ENCODE measurements around the gene ZSWIM1. TPM values are rescaled to one million over a fixed set of nuclear protein-coding genes. Genes with fewer than 3 reads are reported as not detected.
A peak's percentile ranks its signal among the peaks of the same experiment; 100 is the strongest.

Gene ZSWIM1
- total and polyA plus RNA-seq, 2 of the 13 experiments (the other 11 are each of a cell fraction or from before 2014, with no cell fraction given), result 9.5 to 11.7 TPM

DNA sequence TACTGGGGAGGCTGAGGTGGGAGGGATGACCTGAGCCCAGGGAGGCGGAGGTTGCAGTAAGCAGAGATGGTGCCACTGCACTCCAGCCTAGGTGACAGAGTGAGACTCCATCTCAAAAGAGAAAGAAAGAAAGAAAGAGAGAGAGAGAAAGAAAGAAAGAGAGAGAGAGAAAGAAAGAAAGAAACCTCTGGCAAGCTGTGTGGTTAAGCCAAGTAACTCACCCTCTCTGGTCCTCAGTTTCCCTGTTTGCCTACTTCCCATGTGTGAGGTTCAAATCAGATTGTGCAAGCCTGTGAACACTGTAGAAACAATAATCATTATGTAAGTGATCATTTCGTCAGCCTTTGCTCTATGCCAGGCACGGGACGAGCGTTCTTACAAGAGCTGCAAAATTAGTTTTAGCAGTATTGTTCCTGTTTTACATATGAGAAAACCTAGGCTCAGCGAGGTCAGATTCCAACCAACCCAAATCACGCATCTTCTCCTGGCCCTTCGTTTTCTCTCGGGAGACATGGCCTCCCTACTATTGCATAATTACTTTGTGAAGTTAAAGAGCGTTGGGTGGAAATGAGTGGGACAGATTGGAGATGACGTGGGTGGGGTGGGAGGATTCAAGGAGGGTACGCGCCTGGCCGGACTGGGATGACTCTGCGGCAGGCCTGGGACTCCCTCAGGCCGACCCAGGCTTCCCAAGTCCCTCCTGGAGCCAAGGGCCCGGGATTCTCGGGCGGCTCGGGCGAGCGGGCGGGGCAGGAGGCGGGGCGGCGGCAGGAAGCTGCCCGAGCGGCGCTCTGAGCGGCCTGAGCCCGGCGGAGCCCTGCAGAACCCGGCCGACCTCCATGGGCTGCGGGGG lies 47.8 kb upstream of the ZSWIM1 start, which contains the start of gene SNX21 (continued):
- TF ChIP-seq SIX1 (CRISPR knock-in tag; IDR thresholded peaks at IDR 0.05; ENCODE audit: borderline replicate concordance) (no peak), SSRP1 (CRISPR knock-in tag; IDR thresholded peaks at IDR 0.05) (peak; percentile 87), HDAC6 (IDR thresholded peaks at IDR 0.05; ENCODE audit: low read depth, low read length) (no peak), ZBTB38 (CRISPR knock-in tag; IDR thresholded peaks at IDR 0.05) (no peak), FOXO1 (CRISPR knock-in tag; IDR thresholded peaks at IDR 0.05) (no peak), ZNF549 (CRISPR knock-in tag; IDR thresholded peaks at IDR 0.05) (peak; percentile 76; the same call in 1 of the 2 replicates), ZNF367 (CRISPR knock-in tag; IDR thresholded peaks at IDR 0.05; ENCODE audit: borderline replicate concordance) (no peak), ZNF253 (CRISPR knock-in tag; IDR thresholded peaks at IDR 0.05; ENCODE audit: borderline replicate concordance) (no peak), ZNF12 (CRISPR knock-in tag; IDR thresholded peaks at IDR 0.05) (peak; percentile 7; the same call in 1 of the 2 replicates), NCOR1 (IDR thresholded peaks at IDR 0.05; ENCODE audit: borderline replicate concordance, low read length) (peak; percentile 46; the same call in 1 of the 2 replicates), FOXA3 (CRISPR knock-in tag; IDR thresholded peaks at IDR 0.05) (peak; percentile 27), ZSCAN25 (CRISPR knock-in tag; IDR thresholded peaks at IDR 0.05) (0 out of 2 replicates have a peak, but pooled peaks have one; percentile 16), SMAD9 (CRISPR knock-in tag; IDR thresholded peaks at IDR 0.05) (no peak; the same call in 1 of the 2 replicates), SOX6 (IDR thresholded peaks at IDR 0.05) (no peak), SOX6 (CRISPR knock-in tag; IDR thresholded peaks at IDR 0.05) (peak; percentile 88), THYN1 (CRISPR knock-in tag; IDR thresholded peaks at IDR 0.05; ENCODE audit: borderline replicate concordance, low read depth) (no peak), ZNF335 (CRISPR knock-in tag; IDR thresholded peaks at IDR 0.05) (peak; percentile 48; the same call in 1 of the 2 replicates), SMAD3 (CRISPR knock-in tag; IDR thresholded peaks at IDR 0.05) (no peak), ZNF382 (CRISPR knock-in tag; IDR thresholded peaks at IDR 0.05; ENCODE audit: borderline replicate concordance) (no peak), NR2F2 (IDR thresholded peaks at IDR 0.05; ENCODE audit: borderline replicate concordance, low read depth) (no peak), ZNF672 (CRISPR knock-in tag; IDR thresholded peaks at IDR 0.05) (no peak), GTF3A (CRISPR knock-in tag; conservative IDR thresholded peaks at IDR 0.05) (no peak), MATR3 (CRISPR knock-in tag; IDR thresholded peaks at IDR 0.05) (no peak)
- TF ChIP-seq, protein P1, sequence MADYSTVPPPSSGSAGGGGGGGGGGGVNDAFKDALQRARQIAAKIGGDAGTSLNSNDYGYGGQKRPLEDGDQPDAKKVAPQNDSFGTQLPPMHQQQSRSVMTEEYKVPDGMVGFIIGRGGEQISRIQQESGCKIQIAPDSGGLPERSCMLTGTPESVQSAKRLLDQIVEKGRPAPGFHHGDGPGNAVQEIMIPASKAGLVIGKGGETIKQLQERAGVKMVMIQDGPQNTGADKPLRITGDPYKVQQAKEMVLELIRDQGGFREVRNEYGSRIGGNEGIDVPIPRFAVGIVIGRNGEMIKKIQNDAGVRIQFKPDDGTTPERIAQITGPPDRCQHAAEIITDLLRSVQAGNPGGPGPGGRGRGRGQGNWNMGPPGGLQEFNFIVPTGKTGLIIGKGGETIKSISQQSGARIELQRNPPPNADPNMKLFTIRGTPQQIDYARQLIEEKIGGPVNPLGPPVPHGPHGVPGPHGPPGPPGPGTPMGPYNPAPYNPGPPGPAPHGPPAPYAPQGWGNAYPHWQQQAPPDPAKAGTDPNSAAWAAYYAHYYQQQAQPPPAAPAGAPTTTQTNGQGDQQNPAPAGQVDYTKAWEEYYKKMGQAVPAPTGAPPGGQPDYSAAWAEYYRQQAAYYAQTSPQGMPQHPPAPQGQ (CRISPR knock-in tag; IDR thresholded peaks at IDR 0.05; ENCODE audit: borderline replicate concordance), result no peak; the same call in 1 of the 2 replicates
- TF ChIP-seq, protein P2, sequence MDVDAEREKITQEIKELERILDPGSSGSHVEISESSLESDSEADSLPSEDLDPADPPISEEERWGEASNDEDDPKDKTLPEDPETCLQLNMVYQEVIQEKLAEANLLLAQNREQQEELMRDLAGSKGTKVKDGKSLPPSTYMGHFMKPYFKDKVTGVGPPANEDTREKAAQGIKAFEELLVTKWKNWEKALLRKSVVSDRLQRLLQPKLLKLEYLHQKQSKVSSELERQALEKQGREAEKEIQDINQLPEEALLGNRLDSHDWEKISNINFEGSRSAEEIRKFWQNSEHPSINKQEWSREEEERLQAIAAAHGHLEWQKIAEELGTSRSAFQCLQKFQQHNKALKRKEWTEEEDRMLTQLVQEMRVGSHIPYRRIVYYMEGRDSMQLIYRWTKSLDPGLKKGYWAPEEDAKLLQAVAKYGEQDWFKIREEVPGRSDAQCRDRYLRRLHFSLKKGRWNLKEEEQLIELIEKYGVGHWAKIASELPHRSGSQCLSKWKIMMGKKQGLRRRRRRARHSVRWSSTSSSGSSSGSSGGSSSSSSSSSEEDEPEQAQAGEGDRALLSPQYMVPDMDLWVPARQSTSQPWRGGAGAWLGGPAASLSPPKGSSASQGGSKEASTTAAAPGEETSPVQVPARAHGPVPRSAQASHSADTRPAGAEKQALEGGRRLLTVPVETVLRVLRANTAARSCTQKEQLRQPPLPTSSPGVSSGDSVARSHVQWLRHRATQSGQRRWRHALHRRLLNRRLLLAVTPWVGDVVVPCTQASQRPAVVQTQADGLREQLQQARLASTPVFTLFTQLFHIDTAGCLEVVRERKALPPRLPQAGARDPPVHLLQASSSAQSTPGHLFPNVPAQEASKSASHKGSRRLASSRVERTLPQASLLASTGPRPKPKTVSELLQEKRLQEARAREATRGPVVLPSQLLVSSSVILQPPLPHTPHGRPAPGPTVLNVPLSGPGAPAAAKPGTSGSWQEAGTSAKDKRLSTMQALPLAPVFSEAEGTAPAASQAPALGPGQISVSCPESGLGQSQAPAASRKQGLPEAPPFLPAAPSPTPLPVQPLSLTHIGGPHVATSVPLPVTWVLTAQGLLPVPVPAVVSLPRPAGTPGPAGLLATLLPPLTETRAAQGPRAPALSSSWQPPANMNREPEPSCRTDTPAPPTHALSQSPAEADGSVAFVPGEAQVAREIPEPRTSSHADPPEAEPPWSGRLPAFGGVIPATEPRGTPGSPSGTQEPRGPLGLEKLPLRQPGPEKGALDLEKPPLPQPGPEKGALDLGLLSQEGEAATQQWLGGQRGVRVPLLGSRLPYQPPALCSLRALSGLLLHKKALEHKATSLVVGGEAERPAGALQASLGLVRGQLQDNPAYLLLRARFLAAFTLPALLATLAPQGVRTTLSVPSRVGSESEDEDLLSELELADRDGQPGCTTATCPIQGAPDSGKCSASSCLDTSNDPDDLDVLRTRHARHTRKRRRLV (CRISPR knock-in tag; IDR thresholded peaks at IDR 0.05), result peak; percentile 61; the same call in 1 of the 2 replicates
